ENCODE measurements around the gene ZNF529.

DNA sequence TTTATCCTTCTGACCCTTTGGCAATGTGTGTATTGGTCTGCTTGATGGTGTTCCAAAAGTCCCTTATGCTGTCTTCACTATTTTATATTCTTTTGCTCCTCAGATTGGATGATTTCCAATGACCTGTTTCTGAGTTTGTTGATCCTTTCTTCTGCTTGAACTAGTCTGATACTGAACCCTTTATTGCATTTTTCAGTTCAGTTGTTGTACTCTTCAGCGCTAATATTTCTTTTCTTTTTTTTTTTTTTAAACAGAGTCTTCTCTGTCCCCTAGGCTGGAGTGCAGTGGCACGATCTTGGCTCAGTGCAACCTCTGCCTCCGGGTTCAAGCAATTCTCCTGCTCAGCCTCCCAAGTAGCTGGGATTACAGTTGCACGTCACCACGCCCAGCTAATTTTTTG lies 71.1 kb downstream of the ZNF529 start:
- TF ChIP-seq, protein P1, sequence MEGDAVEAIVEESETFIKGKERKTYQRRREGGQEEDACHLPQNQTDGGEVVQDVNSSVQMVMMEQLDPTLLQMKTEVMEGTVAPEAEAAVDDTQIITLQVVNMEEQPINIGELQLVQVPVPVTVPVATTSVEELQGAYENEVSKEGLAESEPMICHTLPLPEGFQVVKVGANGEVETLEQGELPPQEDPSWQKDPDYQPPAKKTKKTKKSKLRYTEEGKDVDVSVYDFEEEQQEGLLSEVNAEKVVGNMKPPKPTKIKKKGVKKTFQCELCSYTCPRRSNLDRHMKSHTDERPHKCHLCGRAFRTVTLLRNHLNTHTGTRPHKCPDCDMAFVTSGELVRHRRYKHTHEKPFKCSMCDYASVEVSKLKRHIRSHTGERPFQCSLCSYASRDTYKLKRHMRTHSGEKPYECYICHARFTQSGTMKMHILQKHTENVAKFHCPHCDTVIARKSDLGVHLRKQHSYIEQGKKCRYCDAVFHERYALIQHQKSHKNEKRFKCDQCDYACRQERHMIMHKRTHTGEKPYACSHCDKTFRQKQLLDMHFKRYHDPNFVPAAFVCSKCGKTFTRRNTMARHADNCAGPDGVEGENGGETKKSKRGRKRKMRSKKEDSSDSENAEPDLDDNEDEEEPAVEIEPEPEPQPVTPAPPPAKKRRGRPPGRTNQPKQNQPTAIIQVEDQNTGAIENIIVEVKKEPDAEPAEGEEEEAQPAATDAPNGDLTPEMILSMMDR (IDR thresholded peaks at IDR 0.05), result no peak
- TF ChIP-seq POLR2A (IDR thresholded peaks at IDR 0.05), result no peak

Data from body of pancreas (tissue), 4 donors.